ENCODE data around the gene PITX1. TPM values are rescaled to one million over a fixed set of nuclear protein-coding genes. Genes with fewer than 3 reads are reported as not detected.

PITX1 gene
- total RNA-seq, 2 experiments from 2014 or later: 0.18 TPM

- Mint-ChIP-seq H3K4me3 (no peak overlapping the region), H3K27me3 (peaks cover 8% of the 10 kb centered on the region), H3K9me3 (ENCODE audit: low read depth) (no peaks in the 10 kb centered on the region), H3K27ac (no peak overlapping the region), H3K36me3 (ENCODE audit: low read depth) (no peaks in the 10 kb centered on the region), H3K4me1 (no peaks in the 10 kb centered on the region)
- ChIA-PET POLR2A (no interaction called here), CTCF (no interaction called here)
- DNase-seq: no peak
- no peak for ATAC-seq
- intact Hi-C loops (cut with DNase I, micrococcal nuclease): no loop called here
Measured at GRCh38 chr5:135060021-135060420, 26.0 kb upstream of the PITX1 start.

GRCh38 chr5:135059000-135059923 is 25.2 kb upstream of the PITX1 start:
- ATAC-seq (no peak), DNase-seq (no peak)
- ChIA-PET CTCF (no interaction called here), POLR2A (no interaction called here)
- H3K4me3 Mint-ChIP-seq: no peak overlapping the region
- H3K9me3 Mint-ChIP-seq (ENCODE audit: low read depth): no peaks in the 10 kb centered on the region
- H3K36me3 Mint-ChIP-seq (ENCODE audit: low read depth): no peaks in the 10 kb centered on the region
- intact Hi-C loops (cut with DNase I, micrococcal nuclease): no loop called here
- H3K27ac Mint-ChIP-seq: no peak overlapping the region
- peaks cover 8% of the 10 kb centered on the region for H3K27me3 Mint-ChIP-seq
- H3K4me1 Mint-ChIP-seq: no peaks in the 10 kb centered on the region

- Mint-ChIP-seq H3K27ac (no peak overlapping the region), H3K27me3 (peaks cover 12% of the 10 kb centered on the region), H3K4me3 (no peak overlapping the region), H3K36me3 (ENCODE audit: low read depth) (no peaks in the 10 kb centered on the region), H3K4me1 (no peaks in the 10 kb centered on the region), H3K9me3 (ENCODE audit: low read depth) (no peaks in the 10 kb centered on the region)
- intact Hi-C loops (cut with DNase I, micrococcal nuclease): no loop called here
- ATAC-seq: no peak
- CTCF ChIA-PET: no interaction called here
- POLR2A ChIA-PET: no interaction called here
- no peak for DNase-seq
Measured at GRCh38 chr5:135058331-135058732, 24.3 kb upstream of the PITX1 start.

- H3K4me3 Mint-ChIP-seq: no peak overlapping the region
- DNase-seq: no peak
- no peak for ATAC-seq
- intact Hi-C loops (cut with DNase I, micrococcal nuclease): no loop called here
- H3K27me3 Mint-ChIP-seq: peaks cover 20% of the 10 kb centered on the region
- no peaks in the 10 kb centered on the region for H3K4me1 Mint-ChIP-seq
- H3K9me3 Mint-ChIP-seq (ENCODE audit: low read depth): no peaks in the 10 kb centered on the region
- H3K36me3 Mint-ChIP-seq (ENCODE audit: low read depth): no peaks in the 10 kb centered on the region
- no peak overlapping the region for H3K27ac Mint-ChIP-seq
- CTCF ChIA-PET: interaction anchor here (0.5 kb wide), 1 partner anchor 27 kb away, joined by 4 read pairs; no protein-coding TSS in a partner anchor
- POLR2A ChIA-PET: interaction anchor here (0.5 kb wide), 1 partner anchor 11 kb away, joined by 3 read pairs; no protein-coding TSS in a partner anchor
Measured at GRCh38 chr5:135057233-135057632, 23.2 kb upstream of the PITX1 start.

GRCh38 chr5:135056316-135057030 is 22.4 kb upstream of the PITX1 start:
- Mint-ChIP-seq H3K9me3 (ENCODE audit: low read depth) (no peaks in the 10 kb centered on the region), H3K4me3 (no peak overlapping the region), H3K4me1 (no peaks in the 10 kb centered on the region), H3K27me3 (peaks cover 27% of the 10 kb centered on the region), H3K36me3 (ENCODE audit: low read depth) (no peaks in the 10 kb centered on the region), H3K27ac (no peak overlapping the region)
- no peak for ATAC-seq
- intact Hi-C loops (cut with DNase I, micrococcal nuclease): no loop called here
- ChIA-PET POLR2A (interaction anchor here (0.5 kb wide), 1 partner anchor 10 kb away, joined by 3 read pairs; no protein-coding TSS in a partner anchor), CTCF (no interaction called here)
- no peak for DNase-seq

- Mint-ChIP-seq H3K36me3 (ENCODE audit: low read depth) (no peaks in the 10 kb centered on the region), H3K4me1 (no peaks in the 10 kb centered on the region), H3K9me3 (ENCODE audit: low read depth) (no peaks in the 10 kb centered on the region), H3K4me3 (no peak overlapping the region), H3K27me3 (peaks cover 36% of the 10 kb centered on the region), H3K27ac (no peak overlapping the region)
- intact Hi-C loops (cut with DNase I, micrococcal nuclease): no loop called here
- ATAC-seq: no peak
- ChIA-PET POLR2A (no interaction called here), CTCF (no interaction called here)
- no peak for DNase-seq
Measured at GRCh38 chr5:135055396-135055795, 21.4 kb upstream of the PITX1 start.

GRCh38 chr5:135054546-135054945 is 20.5 kb upstream of the PITX1 start:
- ATAC-seq (no peak), DNase-seq (no peak)
- H3K4me3 Mint-ChIP-seq: no peak overlapping the region
- CTCF ChIA-PET: no interaction called here
- H3K9me3 Mint-ChIP-seq (ENCODE audit: low read depth): no peaks in the 10 kb centered on the region
- H3K27me3 Mint-ChIP-seq: peaks cover 42% of the 10 kb centered on the region
- H3K27ac Mint-ChIP-seq: no peak overlapping the region
- intact Hi-C loops (cut with DNase I, micrococcal nuclease): no loop called here
- no peaks in the 10 kb centered on the region for H3K4me1 Mint-ChIP-seq
- POLR2A ChIA-PET: no interaction called here
- no peaks in the 10 kb centered on the region for H3K36me3 Mint-ChIP-seq (ENCODE audit: low read depth)

- no peak for DNase-seq
- POLR2A ChIA-PET: no interaction called here
Measured at GRCh38 chr5:135053989-135054388, 20.0 kb upstream of the PITX1 start.

GRCh38 chr5:135053278-135053677 is 19.2 kb upstream of the PITX1 start:
- Mint-ChIP-seq H3K36me3 (ENCODE audit: low read depth) (no peaks in the 10 kb centered on the region), H3K4me3 (no peak overlapping the region), H3K4me1 (no peaks in the 10 kb centered on the region), H3K9me3 (ENCODE audit: low read depth) (no peaks in the 10 kb centered on the region), H3K27ac (no peak overlapping the region), H3K27me3 (peaks cover 41% of the 10 kb centered on the region)
- intact Hi-C loops (cut with DNase I, micrococcal nuclease): no loop called here
- no peak for DNase-seq
- CTCF ChIA-PET: no interaction called here
- no peak for ATAC-seq
- POLR2A ChIA-PET: no interaction called here

More at GRCh38 chr5:135053989-135054388, 20.0 kb upstream of the PITX1 start:
- Mint-ChIP-seq H3K9me3 (ENCODE audit: low read depth) (no peaks in the 10 kb centered on the region), H3K27me3 (peaks cover 42% of the 10 kb centered on the region), H3K4me1 (no peaks in the 10 kb centered on the region), H3K4me3 (no peak overlapping the region), H3K27ac (no peak overlapping the region), H3K36me3 (ENCODE audit: low read depth) (no peaks in the 10 kb centered on the region)
- intact Hi-C loops (cut with DNase I, micrococcal nuclease): no loop called here
- CTCF ChIA-PET: no interaction called here
- no peak for ATAC-seq

- H3K36me3 Mint-ChIP-seq (ENCODE audit: low read depth): no peaks in the 10 kb centered on the region
- H3K27ac Mint-ChIP-seq: no peak overlapping the region
- no peaks in the 10 kb centered on the region for H3K9me3 Mint-ChIP-seq (ENCODE audit: low read depth)
- no peaks in the 10 kb centered on the region for H3K4me1 Mint-ChIP-seq
- ATAC-seq: no peak
- ChIA-PET CTCF (interaction anchor here (0.7 kb wide), 1 partner anchor 465 kb away, joined by 4 read pairs; no protein-coding TSS in a partner anchor), POLR2A (no interaction called here)
- no peak for DNase-seq
- intact Hi-C loops (cut with DNase I, micrococcal nuclease): no loop called here
- peaks cover 41% of the 10 kb centered on the region for H3K27me3 Mint-ChIP-seq
- H3K4me3 Mint-ChIP-seq: no peak overlapping the region
Measured at GRCh38 chr5:135052511-135053145, 18.6 kb upstream of the PITX1 start.

- no peak overlapping the region for H3K27ac Mint-ChIP-seq
- intact Hi-C loops (cut with DNase I, micrococcal nuclease): no loop called here
- CTCF ChIA-PET: interaction anchor here (0.7 kb wide), 1 partner anchor 464 kb away, joined by 4 read pairs; no protein-coding TSS in a partner anchor
- no peak overlapping the region for H3K4me3 Mint-ChIP-seq
- no peak for DNase-seq
- no peaks in the 10 kb centered on the region for H3K36me3 Mint-ChIP-seq (ENCODE audit: low read depth)
- peaks cover 44% of the 10 kb centered on the region for H3K27me3 Mint-ChIP-seq
- no peaks in the 10 kb centered on the region for H3K4me1 Mint-ChIP-seq
- no peaks in the 10 kb centered on the region for H3K9me3 Mint-ChIP-seq (ENCODE audit: low read depth)
- POLR2A ChIA-PET: no interaction called here
- no peak for ATAC-seq
Measured at GRCh38 chr5:135051872-135052271, 17.8 kb upstream of the PITX1 start.
